DMS114 treated with DMSO at 0.1 percent for 48 hours (cell line): Measurements from ENCODE around the gene UPK3A.
"Not testable (repeated sequence)": the region's sequence is repeated elsewhere in the genome, so short reads cannot be mapped to it uniquely, and the experiment has no call there.

ENCODE experiments used
- DNase-seq: peaks from one replicate; lab custom pipeline; 2025; ENCODE audit not compliant: unreplicated experiment; lab: John Stamatoyannopoulos, UW

UPK3A gene

DNA sequence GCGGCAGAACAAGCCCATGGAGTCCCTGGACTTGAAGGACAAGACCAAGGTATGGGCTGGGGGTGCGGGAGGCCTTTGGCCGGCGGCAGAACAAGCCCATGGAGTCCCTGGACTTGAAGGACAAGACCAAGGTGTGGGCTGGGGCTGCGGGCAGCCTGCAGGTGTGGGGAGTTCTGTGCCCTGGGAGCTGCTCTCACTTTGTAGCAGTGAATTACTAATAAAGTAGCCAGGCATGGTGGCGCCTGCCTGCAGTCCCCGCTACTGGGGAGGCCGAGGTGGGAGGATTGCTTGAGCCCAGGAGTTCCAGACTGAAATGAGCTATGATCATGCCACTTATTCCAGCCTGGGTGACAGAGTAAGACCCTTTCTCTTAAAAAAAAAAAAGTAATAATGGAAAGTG is 43.5 kb downstream of the UPK3A start:
- not testable (repeated sequence) for DNase-seq

GRCh38 chr22:45328822-45329529 is 44.2 kb downstream of the UPK3A start:
- no peak for DNase-seq

GRCh38 chr22:45329530-45329936 is 44.8 kb downstream of the UPK3A start:
- DNase-seq = no peak

DNA sequence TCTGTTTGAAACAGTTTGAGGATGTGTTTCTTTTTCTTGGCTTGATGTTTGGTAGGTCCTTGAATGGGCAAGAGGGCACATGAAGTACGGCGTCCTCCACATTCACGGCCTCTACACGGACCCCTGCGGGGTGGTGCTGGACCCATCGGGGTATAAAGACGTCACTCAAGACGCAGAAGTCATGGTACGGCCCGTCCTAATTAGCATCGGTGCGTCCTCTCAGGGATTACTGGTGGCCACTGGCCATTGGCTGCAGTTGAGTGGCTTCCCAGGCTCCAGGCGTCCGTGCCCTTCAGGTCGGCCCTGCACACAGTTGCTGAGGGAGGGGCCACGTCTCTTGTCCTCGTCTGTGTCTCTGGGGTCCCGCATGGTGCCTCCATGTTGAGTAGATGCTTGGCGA is 45.8 kb downstream of the UPK3A start:
- DNase-seq = no peak

- no peak for DNase-seq
Observed at GRCh38 chr22:45331486-45331885, 46.7 kb downstream of the UPK3A start.

DNA sequence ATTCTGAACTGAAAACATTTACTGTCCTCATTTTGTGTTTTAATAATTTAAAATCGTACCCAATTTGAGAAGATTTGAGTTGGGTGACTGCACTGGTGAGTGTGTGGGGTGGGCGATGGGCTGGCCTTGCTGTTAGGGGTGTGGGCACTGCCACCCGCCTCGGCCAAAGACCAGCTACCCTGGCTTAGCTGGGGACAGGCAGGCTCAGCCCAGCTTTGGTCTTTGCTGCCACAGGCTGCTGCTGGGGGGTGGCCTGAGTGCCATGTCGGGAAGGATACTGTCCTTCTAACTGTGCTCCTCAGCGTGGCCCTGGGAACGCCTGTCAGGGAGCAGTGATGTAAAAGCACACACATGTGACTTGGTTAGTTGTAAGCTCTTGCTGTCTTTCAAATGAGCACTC is 47.3 kb downstream of the UPK3A start:
- DNase-seq = no peak

GRCh38 chr22:45334068-45334467 is 49.3 kb downstream of the UPK3A start:
- DNase-seq = no peak

- DNase-seq = no peak
Observed at GRCh38 chr22:45334528-45334927, 49.8 kb downstream of the UPK3A start.

- no peak for DNase-seq
Observed at GRCh38 chr22:45335021-45335818, 50.5 kb downstream of the UPK3A start.

GRCh38 chr22:45335854-45336522 is 51.2 kb downstream of the UPK3A start:
- DNase-seq = no peak

- DNase-seq = no peak
Observed at GRCh38 chr22:45336971-45337431, 52.3 kb downstream of the UPK3A start.

DNA sequence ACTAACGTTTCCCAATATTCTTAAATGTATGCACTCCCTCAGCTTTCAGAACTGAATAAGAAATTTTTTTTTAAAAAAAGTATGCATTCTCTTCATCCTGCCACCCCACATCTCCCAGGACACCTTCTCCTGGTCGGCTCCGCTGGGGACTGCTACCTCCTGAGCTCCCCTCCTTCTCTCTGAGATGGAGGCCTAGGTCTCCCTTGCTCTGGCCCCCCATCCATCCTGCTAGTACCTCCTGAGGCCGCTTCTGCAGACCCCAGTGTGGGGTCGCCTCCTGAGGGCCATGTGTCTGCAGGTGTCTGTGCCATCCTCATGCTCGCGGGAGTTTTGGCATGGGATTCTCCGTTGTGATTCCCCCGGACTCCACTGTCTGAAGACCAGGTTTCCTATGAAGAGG is 52.8 kb downstream of the UPK3A start:
- no peak for DNase-seq

GRCh38 chr22:45338795-45339194 is 54.0 kb downstream of the UPK3A start:
- no peak for DNase-seq

DNA sequence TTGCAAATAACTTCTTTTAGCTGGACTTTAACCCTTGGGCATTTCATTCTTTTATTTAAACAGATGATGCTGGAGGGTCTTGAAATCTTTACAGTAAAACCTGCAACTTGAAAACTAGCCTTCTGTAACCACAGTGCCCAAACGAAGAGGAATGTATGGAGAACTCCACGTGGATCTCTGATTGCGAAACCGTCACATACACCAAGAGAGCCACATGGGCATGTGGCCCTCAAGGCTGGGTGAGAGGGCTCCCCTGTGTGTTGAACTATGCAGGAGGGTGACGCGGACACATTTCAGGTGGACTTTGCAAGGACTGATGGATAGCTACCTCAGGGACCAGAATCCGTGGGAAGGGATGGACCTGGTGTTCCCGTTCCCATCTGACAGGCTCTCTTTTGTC is 55.6 kb downstream of the UPK3A start:
- DNase-seq = no peak

- no peak for DNase-seq
Observed at GRCh38 chr22:45341498-45341897, 56.7 kb downstream of the UPK3A start.

- DNase-seq = no peak
Observed at GRCh38 chr22:45343143-45343542, 58.4 kb downstream of the UPK3A start.

GRCh38 chr22:45344334-45344733 is 59.6 kb downstream of the UPK3A start:
- DNase-seq = no peak
